GM19324 (cell line): ENCODE results near the gene PIK3R6.

ENCODE experiments used
- ATAC-seq: cut with Tn5 transposase; IDR thresholded peaks from one replicate; pipeline ENCODE4 v1.9.1; 2021; ENCODE audit warnings: mild to moderate bottlenecking, moderate library complexity; ENCODE audit not compliant: unreplicated experiment, low FRiP score

Gene PIK3R6

DNA sequence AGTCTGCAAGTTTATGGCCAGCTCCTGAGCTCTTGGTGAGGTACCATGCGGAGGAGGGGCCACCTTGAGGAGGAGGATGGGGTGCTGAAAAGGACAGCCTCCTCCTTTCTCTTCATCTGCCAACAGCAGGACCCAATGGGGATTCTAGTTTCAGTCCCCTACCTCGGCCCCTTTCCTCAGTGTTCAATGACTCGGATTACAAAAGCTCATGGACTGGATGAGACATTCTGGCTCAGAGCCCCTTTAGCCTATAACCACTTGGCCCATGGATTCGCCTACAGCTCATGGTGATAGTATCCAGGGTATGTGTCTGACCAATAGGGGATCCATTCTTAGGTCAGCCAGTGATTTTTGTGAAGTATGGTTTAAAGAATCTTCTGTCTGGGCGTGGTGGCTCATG lies 8.5 kb upstream of the PIK3R6 start:
- no peak for ATAC-seq

DNA sequence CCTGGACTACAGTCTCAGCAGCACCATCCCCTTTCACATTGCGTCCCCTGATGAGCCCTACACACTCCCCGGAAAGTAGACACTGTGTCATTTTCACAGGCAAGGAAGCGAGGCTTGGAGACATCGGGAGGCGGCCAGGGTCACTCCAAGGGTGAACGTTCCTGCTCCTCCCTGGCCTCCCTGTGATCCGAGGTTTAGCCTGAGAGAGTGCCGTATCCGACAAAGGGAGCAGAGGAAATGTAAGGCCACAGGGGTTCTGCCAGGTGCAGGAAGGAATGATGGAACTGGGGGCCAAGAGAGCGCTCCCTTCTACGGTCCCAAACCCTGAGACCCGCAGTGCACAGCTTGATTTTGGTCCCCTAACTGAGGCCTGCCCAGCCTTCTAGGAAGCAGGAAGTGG lies 8.0 kb upstream of the PIK3R6 start:
- no peak for ATAC-seq

DNA sequence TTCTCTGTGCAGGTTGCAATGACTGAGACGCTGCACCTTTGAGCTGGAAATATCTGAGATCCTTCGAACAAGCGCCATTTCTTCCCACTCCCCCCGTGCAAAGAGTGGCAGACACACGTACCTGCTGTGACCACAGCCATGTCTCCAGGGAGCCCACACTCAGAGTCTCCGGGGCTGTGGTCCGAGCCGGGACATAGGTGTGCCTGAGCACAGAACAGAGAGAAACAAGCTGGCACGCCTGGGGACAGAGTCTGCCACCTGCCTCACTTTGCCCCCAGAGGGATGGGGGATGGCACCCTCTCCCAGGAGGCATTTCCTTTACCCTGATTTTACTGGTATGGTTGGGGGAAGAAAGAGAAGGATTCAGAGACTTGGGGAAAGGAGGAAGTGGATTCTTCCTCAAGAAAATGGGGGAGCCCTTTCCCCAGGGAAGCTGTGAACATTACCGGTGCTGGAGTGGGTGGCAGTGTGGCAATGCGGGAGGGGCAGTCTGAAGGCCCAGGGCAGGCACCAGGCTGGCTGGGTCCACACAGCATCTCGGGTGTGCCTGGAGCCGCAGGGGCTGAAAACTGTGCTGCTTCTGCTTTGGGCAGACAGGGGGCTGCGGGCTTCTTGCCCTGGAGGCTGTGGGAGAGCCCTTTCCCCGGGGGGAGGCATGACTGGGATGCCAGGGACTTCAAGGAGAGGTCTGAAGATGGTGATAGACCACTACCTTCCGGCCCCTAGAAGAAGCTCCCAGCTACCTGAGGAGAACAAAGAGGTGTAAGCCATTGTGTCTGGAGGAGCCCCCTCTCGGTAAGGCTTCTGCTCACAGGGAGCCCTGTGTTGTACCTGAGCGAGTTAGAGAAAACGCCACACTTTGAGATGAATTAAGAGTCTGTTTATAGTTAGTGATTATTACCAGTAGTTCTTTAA lies 6.6 kb upstream of the PIK3R6 start:
- no peak for ATAC-seq

DNA sequence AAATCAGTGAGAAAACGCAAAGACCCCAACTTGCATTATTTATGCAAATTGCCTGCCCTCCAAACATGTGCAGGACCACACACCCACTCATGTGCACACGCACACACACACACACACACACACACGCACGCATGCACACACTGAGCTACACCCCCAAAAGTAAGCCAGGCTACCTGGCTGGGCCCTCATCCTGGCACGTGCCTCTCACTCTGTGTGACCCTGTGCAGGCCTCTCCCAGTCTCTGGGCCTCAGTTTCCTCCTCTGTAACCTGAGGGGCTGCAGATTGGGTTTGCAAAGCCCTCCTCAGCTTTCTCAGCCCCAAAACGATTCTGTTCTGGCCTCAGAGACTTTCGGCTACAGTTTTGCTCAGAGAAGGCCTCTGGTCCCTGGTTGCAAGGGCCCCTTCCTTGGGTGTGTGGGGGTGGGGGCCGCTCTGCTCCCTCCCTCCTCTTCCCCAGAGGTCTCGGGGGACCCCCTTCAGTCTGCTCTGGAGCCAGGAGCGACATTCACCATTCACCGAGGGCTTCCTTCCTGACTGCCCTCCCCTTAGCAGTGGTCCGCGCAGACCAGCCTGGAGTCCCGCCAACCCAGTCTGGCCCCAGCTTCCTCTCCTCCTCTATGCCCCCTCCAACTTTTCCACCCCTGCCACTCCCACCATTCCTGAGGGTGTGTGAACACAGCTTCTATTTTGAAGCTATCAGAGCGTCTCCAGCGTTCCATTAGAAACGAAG lies 5.4 kb upstream of the PIK3R6 start:
- no peak for ATAC-seq

DNA sequence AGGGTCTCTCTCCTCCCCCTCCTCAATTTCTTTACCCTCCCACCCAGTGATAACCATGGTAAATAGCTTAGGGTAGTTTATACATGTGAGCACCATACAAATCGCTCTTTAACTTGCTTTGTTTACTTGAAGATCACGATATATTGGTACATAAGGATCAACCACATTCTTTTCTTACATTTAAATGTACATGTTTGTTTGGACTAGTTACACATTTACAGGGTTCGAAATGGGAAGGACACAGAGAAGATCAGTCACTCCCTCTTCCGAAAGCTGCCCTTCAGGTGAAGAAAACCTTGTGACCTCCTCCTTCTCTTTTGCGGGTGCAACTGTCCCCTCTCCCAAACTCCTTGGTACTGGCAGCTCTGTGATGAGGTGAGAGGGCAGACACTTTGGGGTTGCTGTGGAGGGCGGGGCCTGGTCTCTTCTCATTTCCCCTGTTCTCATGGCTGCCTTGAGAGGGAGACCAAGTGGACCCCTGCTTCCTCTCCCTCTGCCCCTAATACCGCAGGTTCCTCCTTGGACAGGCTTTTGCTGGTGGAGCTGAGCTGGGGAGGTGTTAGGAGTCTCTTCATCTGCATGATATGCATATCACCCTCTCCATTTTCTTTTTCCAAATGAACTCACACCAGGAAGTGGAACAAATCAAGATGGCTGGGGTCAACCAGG lies 4.7 kb upstream of the PIK3R6 start:
- no peak for ATAC-seq

DNA sequence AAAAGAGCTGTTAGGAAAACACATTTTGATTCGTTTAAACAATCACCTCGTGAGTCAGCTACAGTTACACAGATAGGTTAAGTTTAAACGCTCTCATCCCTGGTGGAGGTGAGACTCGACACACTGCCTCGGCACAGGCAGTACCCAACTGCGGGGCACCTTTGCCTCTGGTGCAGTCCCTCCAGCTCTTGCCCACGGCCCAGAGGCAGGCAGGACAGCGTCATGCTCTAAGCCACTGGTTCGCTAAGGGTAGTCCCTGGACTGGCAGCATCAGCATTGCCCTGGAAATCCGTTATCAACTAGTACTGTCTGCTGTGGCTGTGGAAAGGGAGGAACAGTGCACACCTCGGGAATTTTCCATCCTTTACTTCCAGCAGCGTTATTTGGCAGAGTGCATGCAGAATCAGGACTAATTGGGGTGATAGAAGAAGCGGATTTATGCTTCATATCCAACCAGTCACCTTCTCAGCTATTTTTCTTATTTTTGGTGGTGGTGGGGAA lies 3.7 kb upstream of the PIK3R6 start:
- ATAC-seq = no peak

DNA sequence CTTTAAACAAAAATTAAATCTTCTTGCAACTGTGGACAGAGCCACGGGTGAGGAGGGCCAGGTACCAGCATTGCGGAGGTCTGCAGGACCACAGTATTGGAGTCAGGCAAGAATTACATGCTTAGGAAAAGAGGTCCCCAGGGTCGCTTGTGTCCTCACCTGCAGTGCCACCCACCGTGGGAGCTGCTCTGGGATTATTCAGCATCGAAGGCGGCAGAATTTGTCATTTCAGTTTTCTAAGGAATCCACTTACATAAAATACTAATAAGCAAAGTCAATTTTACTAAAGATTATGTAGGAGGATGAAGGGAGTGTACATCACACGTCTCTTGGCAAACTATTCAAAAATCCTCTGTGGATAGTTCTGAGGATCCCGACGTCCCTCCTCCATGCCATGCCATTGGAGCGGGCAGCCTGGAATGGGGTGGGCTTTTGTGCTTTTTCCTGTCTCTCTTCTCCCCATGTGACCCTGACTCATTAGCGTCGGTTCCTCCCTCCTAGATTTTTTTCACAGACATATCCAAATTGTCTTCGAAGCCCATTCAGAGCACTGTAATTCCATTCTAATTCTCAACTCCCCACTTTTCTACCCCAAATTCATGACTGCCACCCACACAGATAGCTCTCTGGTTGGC lies 3.0 kb upstream of the PIK3R6 start:
- no peak for ATAC-seq

DNA sequence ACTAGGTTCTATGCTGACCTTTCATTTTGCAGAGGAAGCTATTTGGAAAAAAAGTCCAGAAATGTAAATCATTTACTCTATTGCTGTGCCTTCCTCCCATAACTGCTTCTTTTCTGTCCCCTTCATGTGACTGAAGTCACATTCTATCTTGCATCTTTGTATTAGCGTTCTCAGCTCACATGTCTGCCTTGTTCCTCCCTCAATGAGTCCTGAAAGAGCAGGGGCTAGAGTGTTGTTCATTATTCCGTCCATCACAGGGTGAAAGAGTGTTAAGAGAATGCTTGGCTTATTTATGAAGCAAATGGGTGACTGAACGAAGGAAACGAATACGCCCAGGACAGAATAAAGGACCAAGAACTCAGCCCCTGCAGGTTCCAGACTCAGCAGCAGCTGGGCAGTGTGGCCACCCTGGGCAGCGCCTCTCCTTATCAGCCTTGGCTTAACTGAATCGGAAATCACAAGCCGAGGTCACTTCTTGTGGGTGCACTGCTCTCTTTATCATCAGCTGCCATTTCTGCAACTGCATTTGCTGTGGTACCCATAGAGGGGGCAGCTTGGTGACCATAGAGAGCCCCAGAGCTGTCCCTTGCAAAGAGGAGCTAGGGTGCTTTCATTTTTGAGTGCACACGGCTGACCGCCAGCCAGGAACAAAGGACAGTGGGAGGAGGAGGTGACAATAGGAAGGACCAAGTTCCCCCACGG lies 1.8 kb upstream of the PIK3R6 start:
- no peak for ATAC-seq

DNA sequence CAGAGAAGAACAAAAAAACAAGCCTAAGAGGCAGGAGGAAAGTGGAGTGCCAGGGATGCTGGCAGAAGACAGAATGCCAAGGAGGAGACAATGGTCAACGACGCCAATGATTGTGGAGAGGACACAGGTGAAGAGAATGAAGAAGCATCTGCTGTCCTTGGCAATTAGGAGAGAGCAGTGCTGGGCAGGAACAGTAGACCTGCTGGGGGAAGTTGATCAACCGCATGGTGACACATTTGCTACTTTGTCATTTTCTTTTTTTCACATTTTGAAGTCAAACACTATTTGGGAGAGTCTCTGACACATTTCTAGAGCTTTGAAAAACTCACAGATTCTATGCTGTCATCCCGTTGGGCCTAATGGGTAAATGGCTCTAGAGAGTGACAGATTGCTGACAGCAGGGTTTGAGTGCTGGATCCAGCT lies 1.1 kb upstream of the PIK3R6 start:
- ATAC-seq = no peak

DNA sequence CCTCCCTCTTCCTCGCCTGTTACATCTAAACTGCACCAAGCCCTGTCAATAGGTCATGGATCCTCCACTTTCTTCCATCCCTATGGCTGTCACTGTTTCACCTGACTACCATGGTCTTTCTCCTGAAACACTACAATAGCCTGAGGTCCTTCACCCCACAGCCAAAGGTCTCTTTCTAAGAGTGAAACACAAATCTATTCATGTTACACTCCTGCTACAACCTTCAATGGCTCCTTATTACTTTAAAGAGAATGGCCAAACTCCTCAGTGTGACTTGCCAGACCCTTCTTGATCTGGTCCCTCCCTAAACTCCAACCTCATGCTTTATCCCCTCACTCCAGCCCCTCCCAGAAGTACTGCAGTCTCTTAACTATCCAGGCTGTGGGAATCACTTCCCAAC lies 618 bp upstream of the PIK3R6 start:
- no peak for ATAC-seq

DNA sequence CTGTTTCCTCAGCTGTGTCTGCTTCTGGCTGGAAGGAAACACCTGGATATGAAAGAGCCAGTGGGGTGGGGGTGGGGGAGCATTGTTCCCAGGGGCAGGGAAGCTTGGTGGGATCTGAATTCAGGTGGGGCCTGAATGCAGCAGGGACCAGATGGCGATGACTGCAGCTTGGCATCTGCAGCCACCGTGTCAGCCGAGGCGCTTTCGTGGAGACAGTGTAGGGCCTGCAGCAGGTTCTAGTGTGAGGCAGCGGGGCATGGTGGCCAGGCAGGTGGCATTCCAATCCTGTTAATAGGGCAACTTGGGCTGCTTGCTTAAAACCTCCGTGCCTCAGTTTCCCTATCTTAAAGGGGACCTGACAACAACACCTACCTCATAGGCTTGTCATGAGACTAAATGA lies 1.7 kb downstream of the PIK3R6 start:
- no peak for ATAC-seq

DNA sequence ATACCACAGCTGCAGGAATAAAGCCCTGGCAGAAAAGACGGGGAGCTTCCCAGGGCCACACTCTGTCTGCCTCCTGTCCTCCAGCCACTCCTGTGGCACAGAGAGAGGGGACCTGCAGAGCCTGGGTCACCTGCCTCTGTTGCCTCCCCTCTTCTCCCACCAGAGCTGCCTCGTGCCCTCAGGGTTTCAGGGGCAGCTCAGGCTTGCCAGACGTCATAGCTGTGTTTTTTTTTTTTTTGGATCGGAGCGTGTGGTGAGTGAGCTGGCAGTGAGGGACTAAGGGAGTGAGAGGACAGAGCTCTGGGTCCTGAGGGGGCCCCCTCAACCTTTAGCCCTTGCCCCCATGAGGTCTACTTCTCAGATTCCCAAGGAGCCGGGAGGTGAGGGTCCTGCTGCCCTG lies 2.1 kb downstream of the PIK3R6 start:
- no peak for ATAC-seq

DNA sequence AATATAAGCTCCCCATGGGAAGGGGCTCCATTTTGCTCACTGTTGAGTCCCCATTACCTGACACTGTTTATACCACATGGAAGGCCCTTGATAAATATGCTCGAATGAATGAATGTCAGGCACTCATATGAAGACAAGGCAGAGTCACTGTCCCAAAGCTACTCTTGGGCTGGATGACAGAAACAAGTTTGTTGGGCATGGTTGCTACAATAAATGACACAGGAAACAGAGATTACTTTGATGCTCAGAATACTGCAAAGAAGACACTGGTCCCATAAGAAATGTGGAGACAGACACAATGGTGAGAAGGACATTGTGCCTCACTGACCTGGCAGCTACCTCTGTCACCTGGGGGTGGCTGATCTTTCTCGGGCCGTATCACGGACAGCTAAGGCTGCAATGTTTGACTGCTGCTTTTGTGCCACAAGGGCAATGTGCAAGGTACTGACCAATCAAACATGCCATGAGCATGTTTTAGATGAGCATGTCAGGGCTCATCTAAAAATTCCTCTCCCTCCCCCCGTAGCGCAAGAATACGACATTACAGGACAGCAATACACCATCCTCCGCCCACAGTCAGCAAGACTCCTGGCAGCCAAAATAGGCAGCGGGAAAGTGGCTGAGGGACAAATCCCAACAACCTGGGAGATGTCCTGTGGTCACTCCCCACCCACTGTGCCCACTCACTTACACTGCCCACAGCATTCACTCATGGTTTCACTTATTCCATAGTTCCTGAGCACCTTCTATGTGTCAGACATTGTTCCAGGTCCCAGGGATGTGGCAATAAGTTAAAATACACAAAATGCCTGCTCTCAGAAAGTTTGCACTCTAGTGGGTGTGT lies 5.0 kb downstream of the PIK3R6 start:
- ATAC-seq = no peak

DNA sequence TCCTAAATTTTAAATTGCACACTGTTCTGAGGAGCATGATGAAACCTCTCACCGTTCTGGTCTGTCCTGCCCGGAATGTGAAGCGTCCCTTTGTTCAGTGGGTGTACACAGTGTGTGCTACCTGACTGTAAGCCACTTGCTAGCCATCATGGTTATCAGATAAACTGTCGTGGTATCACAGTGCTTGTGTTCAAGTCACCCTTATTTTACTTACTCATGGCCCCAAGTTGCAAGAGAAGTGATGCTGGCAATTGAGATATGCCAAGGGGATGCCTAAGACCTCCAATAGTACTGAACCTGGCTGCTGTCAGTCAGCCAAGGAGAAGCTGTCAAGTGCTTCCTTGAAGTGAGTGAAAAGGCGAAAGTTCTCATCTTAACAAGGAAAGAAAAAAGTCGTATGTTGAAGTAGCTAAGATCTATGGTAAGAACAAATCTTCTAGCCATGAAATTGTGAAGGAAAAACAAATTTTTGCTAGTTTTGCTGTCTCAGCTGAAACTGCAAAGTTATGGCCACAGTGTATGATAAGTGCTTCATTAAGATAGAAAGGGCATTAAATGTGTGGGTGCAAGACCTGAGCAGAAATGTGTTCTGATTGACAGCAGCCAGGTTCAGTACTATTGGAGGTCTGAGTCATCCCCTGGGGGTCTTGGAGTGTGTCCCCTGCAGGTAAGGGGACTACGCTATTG lies 5.8 kb downstream of the PIK3R6 start:
- ATAC-seq = no peak

DNA sequence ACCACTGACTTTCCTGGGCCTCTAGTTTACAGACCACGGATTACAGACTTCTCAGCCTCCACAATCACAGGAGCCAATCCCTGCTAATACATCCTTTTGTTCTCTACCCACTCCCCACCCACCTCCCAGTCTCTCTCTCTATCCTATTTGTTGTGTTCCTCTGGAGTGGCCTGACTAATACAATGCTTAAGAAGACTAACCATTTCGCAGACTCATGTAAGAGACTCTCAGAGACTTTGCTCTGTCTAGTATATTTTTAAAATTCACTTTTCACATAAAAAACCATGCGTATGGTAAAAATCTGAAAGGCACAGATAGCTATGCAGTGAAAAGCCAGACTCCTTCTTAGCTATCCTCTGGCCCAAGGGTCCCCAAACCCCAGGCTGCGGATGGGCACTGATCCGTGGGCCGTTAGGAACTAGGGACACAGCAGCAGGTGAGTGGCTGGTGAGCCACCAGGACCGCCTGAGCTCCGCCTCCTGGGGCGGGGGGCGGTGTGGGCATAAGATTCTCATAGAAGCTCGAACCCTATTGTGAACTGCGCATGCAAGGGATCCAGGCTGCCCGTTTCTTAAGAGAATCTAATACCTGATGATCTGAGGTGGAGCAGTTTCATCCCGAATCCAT lies 7.6 kb downstream of the PIK3R6 start:
- ATAC-seq = no peak

DNA sequence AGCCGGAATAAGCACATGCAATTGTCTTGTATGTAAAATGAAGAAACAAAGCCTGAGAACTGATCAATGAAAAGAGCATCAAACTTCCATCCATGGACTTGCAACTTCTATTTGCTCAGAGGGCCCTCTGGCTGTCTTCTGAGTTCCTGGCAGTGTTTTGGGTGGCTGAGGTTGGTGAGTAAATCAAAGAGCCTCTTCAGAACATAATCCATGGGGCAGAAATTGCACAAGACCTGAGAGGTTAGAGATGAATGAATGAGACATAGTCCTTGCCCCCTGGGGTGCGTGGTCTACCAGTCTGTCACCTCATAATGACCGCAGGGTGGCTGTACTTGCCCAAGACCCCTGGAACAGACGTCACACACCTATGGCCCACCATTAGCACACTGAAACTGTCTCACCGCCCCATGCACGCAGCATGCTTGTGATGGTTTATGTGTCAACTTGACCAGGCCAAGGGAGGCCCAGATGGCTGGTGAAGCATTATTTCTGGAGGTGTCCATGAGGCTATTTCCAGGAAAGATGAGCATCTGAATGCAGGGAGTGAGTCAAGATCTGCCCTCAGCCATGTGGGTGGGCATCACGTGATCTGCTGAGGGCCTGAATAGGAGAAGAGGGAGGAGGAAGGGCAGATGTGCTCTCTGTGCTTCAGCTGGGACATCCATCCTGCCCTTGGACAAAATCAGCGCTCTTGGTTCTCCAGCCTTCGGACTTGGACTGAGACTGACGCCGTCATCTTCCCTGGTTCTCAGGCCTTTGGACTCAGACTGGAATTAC lies 8.3 kb downstream of the PIK3R6 start:
- ATAC-seq = no peak

DNA sequence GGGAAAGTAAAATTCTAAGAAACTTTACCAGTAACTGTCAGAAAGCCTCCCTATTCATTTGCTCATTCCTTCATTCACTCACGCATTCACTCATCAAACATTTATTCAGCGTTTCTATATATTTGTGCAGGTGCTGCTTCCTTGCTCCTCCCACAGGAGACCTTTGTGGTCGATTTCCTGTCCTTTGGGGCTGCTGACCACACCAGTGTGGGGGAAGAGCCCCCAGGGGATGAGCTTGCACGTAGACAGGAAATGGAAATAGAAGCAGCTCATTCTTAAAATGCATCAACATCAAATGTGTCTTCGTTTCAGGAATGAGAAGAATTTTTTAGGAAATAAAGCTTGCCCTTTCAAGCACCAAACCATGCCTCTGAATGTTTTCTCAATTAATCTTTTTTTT lies 9.6 kb downstream of the PIK3R6 start:
- ATAC-seq = no peak
